Neural cell (in vitro differentiated cells): Measurements from ENCODE around the gene MANEA. TPM values are rescaled to one million over a fixed set of nuclear protein-coding genes. Genes with fewer than 3 reads are reported as not detected.

ENCODE experiments used
- H2AFZ ChIP-seq: fragments of 200-600, 300-800 bp; sonication (generic), shearing (Covaris generic); 2 replicates; pipeline ENCODE4 v1.6.0; 2014; ENCODE audit warnings: low read depth, mild to moderate bottlenecking, antibody characterized with exemption, low read length, moderate library complexity
- H3F3A ChIP-seq: fragments of 200-600 bp; shearing (Covaris generic); 2 replicates; pipeline ENCODE4 v1.6.1; 2016; ENCODE audit warnings: mild to moderate bottlenecking, moderate library complexity, mixed read lengths, antibody characterized with exemption, low read length; ENCODE audit not compliant: insufficient read depth, poor library complexity, severe bottlenecking
- H3K27ac ChIP-seq: fragments of 200-600, 300-800 bp; sonication (generic), shearing (Covaris generic); 2 replicates; pipeline ENCODE4 v1.5.1; 2014; ENCODE audit warnings: mild to moderate bottlenecking, low read length, moderate library complexity
- H3K27me3 ChIP-seq: fragments of 300-800, 200-600 bp; sonication (generic), shearing (Covaris generic); 2 replicates; pipeline ENCODE4 v1.6.0; 2014; ENCODE audit warnings: mild to moderate bottlenecking, low read depth, low read length, moderate library complexity; ENCODE audit not compliant: insufficient read depth
- H3K36me3 ChIP-seq: fragments of 300-800, 200-600 bp; sonication (generic), shearing (Covaris generic); 2 replicates; pipeline ENCODE4 v1.5.1; 2014; ENCODE audit warnings: mild to moderate bottlenecking, antibody characterized with exemption, low read length, moderate library complexity; ENCODE audit not compliant: insufficient read depth
- H3K4me2 ChIP-seq: fragments of 300-800, 200-600 bp; sonication (generic), shearing (Covaris generic); 2 replicates; pipeline ENCODE4 v1.6.0; 2014; ENCODE audit warnings: mild to moderate bottlenecking, low read length
- H3K4me3 ChIP-seq: fragments of 300-800, 200-600 bp; sonication (generic), shearing (Covaris generic); 2 replicates; pipeline ENCODE4 v1.5.1; 2014; ENCODE audit warnings: mild to moderate bottlenecking, low read length, moderate library complexity
- H3K79me2 ChIP-seq: fragments of 200-600 bp; shearing (Covaris generic); replicated peaks from 2 replicates; pipeline ENCODE4 v1.6.0; 2014; ENCODE audit warnings: mild to moderate bottlenecking, low read length, moderate library complexity; ENCODE audit not compliant: insufficient read depth
- H3K9ac ChIP-seq: fragments of 300-800, 200-600 bp; sonication (generic), shearing (Covaris generic); 2 replicates; pipeline ENCODE4 v1.6.1; 2016; ENCODE audit warnings: mild to moderate bottlenecking, low read length, mixed read lengths
- H3K9me2 ChIP-seq: fragments of 200-600 bp; shearing (Covaris generic); 2 replicates; pipeline ENCODE4 v1.6.1; 2016; ENCODE audit warnings: mild to moderate bottlenecking, low read length, mixed read lengths; ENCODE audit not compliant: insufficient read depth
- H3K9me3 ChIP-seq: fragments of 200-600, 300-800 bp; sonication (generic), shearing (Covaris generic); 2 replicates; pipeline ENCODE4 v1.6.1; 2016; ENCODE audit warnings: mild to moderate bottlenecking, mixed run types, low read length, moderate library complexity, mixed read lengths
- H4K20me1 ChIP-seq: fragments of 200-600 bp; shearing (Covaris generic); 2 replicates; pipeline ENCODE4 v1.6.1; 2016; ENCODE audit warnings: mild to moderate bottlenecking, mixed run types; ENCODE audit not compliant: insufficient read depth
- EP300 ChIP-seq: fragments of 450-650 bp; conservative IDR thresholded peaks from 2 replicates; pipeline ENCODE4 v1.6.1; 2014; ENCODE audit warnings: antibody characterized with exemption, mild to moderate bottlenecking, moderate library complexity; ENCODE audit not compliant: poor library complexity, severe bottlenecking
- MXI1 ChIP-seq: fragments of 450-650 bp; conservative IDR thresholded peaks from 2 replicates; pipeline ENCODE4 v1.6.1; 2014; ENCODE audit warnings: antibody characterized with exemption, mild to moderate bottlenecking; ENCODE audit not compliant: poor library complexity, severe bottlenecking
- POLR2AphosphoS5 ChIP-seq: IDR thresholded peaks from 2 replicates; pipeline ENCODE4 v1.6.1; 2012
- SMC3 ChIP-seq: fragments of 450-650 bp; conservative IDR thresholded peaks from 2 replicates; pipeline ENCODE4 v1.6.1; 2014; ENCODE audit warnings: antibody characterized with exemption, mild to moderate bottlenecking, moderate library complexity; ENCODE audit not compliant: poor library complexity
- TAF1 ChIP-seq: IDR thresholded peaks from 2 replicates; pipeline ENCODE4 v1.6.1; 2012; ENCODE audit warnings: low read depth
- polyA plus RNA-seq: library from polyadenylated mRNA; depleted of rRNA; stranded (reverse); fragments of >200 nt; gene quantifications from 2 replicates; pipeline ENCODE4 v1.2.3, GENCODE V29; 2014
- TF ChIP-seq, protein P1 (sequence below): IDR thresholded peaks from 2 replicates; pipeline ENCODE4 v1.6.1; 2012; ENCODE audit warnings: borderline replicate concordance

MANEA gene
- polyA plus RNA-seq, 1 donor from 2014 or later: 7.9 TPM

DNA sequence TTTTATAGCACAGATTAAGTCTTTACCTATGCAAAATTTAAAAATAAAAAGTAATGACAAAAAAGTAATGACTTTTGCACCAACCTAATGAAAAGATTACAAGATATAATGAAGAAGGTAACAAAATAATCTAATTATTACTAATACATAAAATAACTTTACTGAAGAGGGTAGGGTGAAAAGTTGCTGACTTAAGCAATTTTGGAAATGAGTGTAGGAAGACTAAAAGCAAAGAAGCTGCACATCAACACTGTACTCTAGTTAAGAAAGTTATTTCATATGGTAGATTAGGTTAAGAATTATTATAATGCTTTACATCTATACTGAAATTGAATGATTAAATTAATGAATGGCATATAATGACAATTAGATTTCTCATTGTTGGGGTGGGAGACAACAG is 76.8 kb downstream of the MANEA start:
- H3K4me2 ChIP-seq: no peak overlapping the region

DNA sequence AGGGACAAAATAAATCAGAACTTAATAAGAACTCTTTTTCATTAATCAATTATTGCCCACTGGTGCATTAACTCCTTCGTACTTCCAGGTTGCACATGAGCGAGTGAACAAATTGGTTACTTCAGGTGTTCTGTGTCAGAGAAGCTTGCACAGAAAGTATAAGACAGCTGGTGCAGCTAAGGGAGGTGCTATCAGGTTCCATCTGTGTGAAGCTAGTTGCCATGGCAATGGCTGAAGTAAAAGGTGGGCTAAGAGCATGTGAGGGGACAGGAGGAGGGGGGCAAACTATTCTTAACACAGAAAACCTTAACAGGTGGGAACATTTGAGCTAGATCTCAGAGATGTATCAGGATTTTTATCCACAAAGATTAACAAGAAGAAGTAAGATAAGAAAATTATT is 81.6 kb downstream of the MANEA start:
- H3K79me2 ChIP-seq: no peaks in the 10 kb centered on the region
- H4K20me1 ChIP-seq: no peaks in the 10 kb centered on the region

More for the DNA sequence above, 76.8 kb downstream of the MANEA start:
- Histone ChIP-seq H3K27ac (no peak overlapping the region), H3K36me3 (no peaks in the 10 kb centered on the region), H3K9ac (no peak overlapping the region), H3K27me3 (no peaks in the 10 kb centered on the region), H3K4me3 (no peak overlapping the region), H3F3A (no peaks in the 10 kb centered on the region), H2AFZ (no peak overlapping the region), H3K9me3 (no peaks in the 10 kb centered on the region), H3K9me2 (no peaks in the 10 kb centered on the region), H4K20me1 (no peaks in the 10 kb centered on the region), H3K79me2 (no peaks in the 10 kb centered on the region)
- TF ChIP-seq TAF1 (no peak), MXI1 (no peak), SMC3 (no peak), EP300 (no peak), POLR2AphosphoS5 (no peak)

More for the DNA sequence above, 81.6 kb downstream of the MANEA start:
- H3K9ac ChIP-seq: no peak overlapping the region
- no peaks in the 10 kb centered on the region for H3F3A ChIP-seq
- H2AFZ ChIP-seq: no peak overlapping the region
- no peaks in the 10 kb centered on the region for H3K27me3 ChIP-seq
- no peaks in the 10 kb centered on the region for H3K36me3 ChIP-seq
- no peaks in the 10 kb centered on the region for H3K9me3 ChIP-seq
- H3K4me3 ChIP-seq: peak overlapping the region; percentile 7
- peak overlapping the region; percentile 34 for H3K27ac ChIP-seq
- TF ChIP-seq TAF1: no peak
- TF ChIP-seq, protein P1, sequence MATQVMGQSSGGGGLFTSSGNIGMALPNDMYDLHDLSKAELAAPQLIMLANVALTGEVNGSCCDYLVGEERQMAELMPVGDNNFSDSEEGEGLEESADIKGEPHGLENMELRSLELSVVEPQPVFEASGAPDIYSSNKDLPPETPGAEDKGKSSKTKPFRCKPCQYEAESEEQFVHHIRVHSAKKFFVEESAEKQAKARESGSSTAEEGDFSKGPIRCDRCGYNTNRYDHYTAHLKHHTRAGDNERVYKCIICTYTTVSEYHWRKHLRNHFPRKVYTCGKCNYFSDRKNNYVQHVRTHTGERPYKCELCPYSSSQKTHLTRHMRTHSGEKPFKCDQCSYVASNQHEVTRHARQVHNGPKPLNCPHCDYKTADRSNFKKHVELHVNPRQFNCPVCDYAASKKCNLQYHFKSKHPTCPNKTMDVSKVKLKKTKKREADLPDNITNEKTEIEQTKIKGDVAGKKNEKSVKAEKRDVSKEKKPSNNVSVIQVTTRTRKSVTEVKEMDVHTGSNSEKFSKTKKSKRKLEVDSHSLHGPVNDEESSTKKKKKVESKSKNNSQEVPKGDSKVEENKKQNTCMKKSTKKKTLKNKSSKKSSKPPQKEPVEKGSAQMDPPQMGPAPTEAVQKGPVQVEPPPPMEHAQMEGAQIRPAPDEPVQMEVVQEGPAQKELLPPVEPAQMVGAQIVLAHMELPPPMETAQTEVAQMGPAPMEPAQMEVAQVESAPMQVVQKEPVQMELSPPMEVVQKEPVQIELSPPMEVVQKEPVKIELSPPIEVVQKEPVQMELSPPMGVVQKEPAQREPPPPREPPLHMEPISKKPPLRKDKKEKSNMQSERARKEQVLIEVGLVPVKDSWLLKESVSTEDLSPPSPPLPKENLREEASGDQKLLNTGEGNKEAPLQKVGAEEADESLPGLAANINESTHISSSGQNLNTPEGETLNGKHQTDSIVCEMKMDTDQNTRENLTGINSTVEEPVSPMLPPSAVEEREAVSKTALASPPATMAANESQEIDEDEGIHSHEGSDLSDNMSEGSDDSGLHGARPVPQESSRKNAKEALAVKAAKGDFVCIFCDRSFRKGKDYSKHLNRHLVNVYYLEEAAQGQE: peak; percentile 7
- no peaks in the 10 kb centered on the region for H3K9me2 ChIP-seq
- no peak overlapping the region for H3K4me2 ChIP-seq
